Fibroblast of villous mesenchyme (primary cell): ENCODE data around the gene RELT. TPM values are rescaled to one million over a fixed set of nuclear protein-coding genes. Genes with fewer than 3 reads are reported as not detected.
A peak's percentile ranks its signal among the peaks of the same experiment; 100 is the strongest.

Source experiments
- DNase-seq: peaks from one replicate; pipeline ENCODE4 v3.0.0-alpha.2; 2010; ENCODE audit warnings: low read depth
- H3K4me3 ChIP-seq: 2 replicates; pipeline ENCODE4 v1.5.1; 2011; ENCODE audit warnings: low read depth, mild to moderate bottlenecking, low read length
- CTCF ChIP-seq: IDR thresholded peaks from 2 replicates; pipeline ENCODE4 v1.5.1; 2012; ENCODE audit warnings: low read depth, mild to moderate bottlenecking, low read length; ENCODE audit not compliant: insufficient read depth
- total RNA-seq: library from RNA; depleted of rRNA; stranded (reverse); fragments of >200 nt; gene quantifications from 2 replicates; pipeline ENCODE4 v1.2.3, GENCODE V29; 2012

RELT gene
- total RNA-seq, 1 donor: 3.5 TPM

- TF ChIP-seq CTCF: peak; percentile 78
- H3K4me3 ChIP-seq: no peak overlapping the region
- DNase-seq: peak; percentile 60
Measured at GRCh38 chr11:73404048-73404447, 27.8 kb downstream of the RELT start.

GRCh38 chr11:73404506-73405145 lies 28.4 kb downstream of the RELT start:
- no peak for DNase-seq
- H3K4me3 ChIP-seq: no peak overlapping the region
- TF ChIP-seq CTCF: no peak

GRCh38 chr11:73405146-73405510 lies 28.9 kb downstream of the RELT start:
- TF ChIP-seq CTCF: no peak
- no peak for DNase-seq
- H3K4me3 ChIP-seq: no peak overlapping the region

- no peak for DNase-seq
- TF ChIP-seq CTCF: no peak
- H3K4me3 ChIP-seq: no peak overlapping the region
Measured at GRCh38 chr11:73406131-73406530, 29.9 kb downstream of the RELT start.

GRCh38 chr11:73406619-73407018 lies 30.4 kb downstream of the RELT start:
- no peak for TF ChIP-seq CTCF
- no peak for DNase-seq
- no peak overlapping the region for H3K4me3 ChIP-seq

GRCh38 chr11:73409431-73409830 lies 33.2 kb downstream of the RELT start:
- no peak for TF ChIP-seq CTCF
- DNase-seq: no peak
- no peak overlapping the region for H3K4me3 ChIP-seq

GRCh38 chr11:73410627-73411026 lies 34.4 kb downstream of the RELT start:
- TF ChIP-seq CTCF: no peak
- DNase-seq: no peak
- H3K4me3 ChIP-seq: no peak overlapping the region
